Panc1 (cell line): ENCODE data around the gene PRTFDC1. TPM values are rescaled to one million over a fixed set of nuclear protein-coding genes. Genes with fewer than 3 reads are reported as not detected.

ENCODE experiments used
- ATAC-seq: fragments of 200-7000 bp; cut with Tn5 transposase; 2 replicates; pipeline ENCODE4 v1.9.1; 2020; ENCODE audit warnings: mild to moderate bottlenecking, moderate library complexity
- BruUV-seq: library from RNA; stranded (reverse); fragments of 400-500 nt; replicated peaks from 2 replicates; lab custom pipeline; 2021; lab: Mats Ljungman, UMichigan
- CTCF ChIA-PET: fragments of 300-600 bp; sonication (Branson Sonifier 250); formaldehyde crosslinking; loops from one replicate; lab custom pipeline; 2022; ENCODE audit warnings: antibody characterized with exemption; lab: Charles Lee
- POLR2A ChIA-PET: fragments of 300-600 bp; sonication (Branson Sonifier 250); formaldehyde crosslinking; loops from one replicate; lab custom pipeline; 2022; ENCODE audit warnings: antibody characterized with exemption; lab: Charles Lee
- DNase-seq: peaks from one replicate; pipeline ENCODE4 v3.0.0-alpha.2; 2010; ENCODE audit warnings: low read depth, low spot score
- H3K27ac ChIP-seq: 2 replicates; pipeline ENCODE4 v1.5.1; 2011; ENCODE audit warnings: mild to moderate bottlenecking, low read length, inconsistent platforms
- H3K27me3 ChIP-seq: fragments of 200-500 bp; sonication (Bioruptor generic); 2 replicates; pipeline ENCODE4 v1.6.0; 2014; ENCODE audit warnings: low read length, inconsistent platforms; ENCODE audit not compliant: control insufficient read depth, insufficient read depth
- H3K36me3 ChIP-seq: fragments of 200-500 bp; sonication (Bioruptor generic); 2 replicates; pipeline ENCODE4 v1.5.1; 2014; ENCODE audit warnings: inconsistent platforms, mild to moderate bottlenecking, low read length, moderate library complexity; ENCODE audit not compliant: control insufficient read depth, insufficient read depth
- H3K4me1 ChIP-seq: 2 replicates; pipeline ENCODE4 v1.5.1; 2011; ENCODE audit warnings: inconsistent platforms, mild to moderate bottlenecking, low read length, moderate library complexity; ENCODE audit not compliant: control insufficient read depth, insufficient read depth
- H3K4me3 ChIP-seq, 2 experiments: 2 replicates each; pipeline ENCODE4 v1.5.1; 2011 to 2012; ENCODE audit warnings: low read depth in 2 of 2, low read length in 2 of 2, mild to moderate bottlenecking in 2 of 2, inconsistent platforms in 1 of 2, moderate library complexity in 1 of 2
- H3K9me3 ChIP-seq: fragments of 200-500 bp; sonication (Bioruptor generic); 2 replicates; pipeline ENCODE4 v1.5.1; 2014; ENCODE audit warnings: low read depth, mild to moderate bottlenecking, inconsistent platforms, low read length, moderate library complexity; ENCODE audit not compliant: control insufficient read depth, insufficient read depth
- POLR2AphosphoS5 ChIP-seq: IDR thresholded peaks from 2 replicates; pipeline ENCODE4 v1.6.1; 2012; ENCODE audit warnings: mild to moderate bottlenecking, low read depth, low read length, moderate library complexity
- SIN3A ChIP-seq: IDR thresholded peaks from 2 replicates; pipeline ENCODE4 v1.6.1; 2012; ENCODE audit warnings: low read depth, mild to moderate bottlenecking, low read length, moderate library complexity, borderline replicate concordance; ENCODE audit not compliant: insufficient read depth
- TCF7L2 ChIP-seq: IDR thresholded peaks from 2 replicates; pipeline ENCODE4 v1.6.1; 2011; ENCODE audit warnings: mild to moderate bottlenecking, low read depth, low read length, inconsistent platforms
- in situ Hi-C: cut with HindIII; loops from 2 replicates; pipeline ENCODE4 v1.10.0; 2016; ENCODE audit warnings: low sequenced_read_pairs, low pct_unique_long_range_greater_than_20kb
- intact Hi-C: fragments of 100-400 bp; cut with micrococcal nuclease; formaldehyde crosslinking; loops from one replicate; pipeline ENCODE4 v1.10.0; 2022; ENCODE audit not compliant: unreplicated experiment
- total RNA-seq: library from RNA; stranded (reverse); gene quantifications from one replicate; pipeline ENCODE4 v1.2.1, GENCODE V29; 2021; ENCODE audit not compliant: unreplicated experiment
- TF ChIP-seq, protein P1 (sequence below), 2 experiments: IDR thresholded peaks; 2 replicates each; pipeline ENCODE4 v1.6.1; 2011 to 2012; ENCODE audit warnings: low read depth in 2 of 2, control low read depth in 1 of 2, low read length in 1 of 2, mild to moderate bottlenecking in 1 of 2, moderate library complexity in 1 of 2; ENCODE audit not compliant: insufficient read depth in 1 of 2
- TF ChIP-seq, protein P2 (sequence below): fragments of 450-650 bp; IDR thresholded peaks from 2 replicates; pipeline ENCODE4 v1.5.1; 2017; ENCODE audit warnings: mild to moderate bottlenecking

Gene PRTFDC1
- total RNA-seq, 1 experiment from 2014 or later, result 3.0 TPM

DNA sequence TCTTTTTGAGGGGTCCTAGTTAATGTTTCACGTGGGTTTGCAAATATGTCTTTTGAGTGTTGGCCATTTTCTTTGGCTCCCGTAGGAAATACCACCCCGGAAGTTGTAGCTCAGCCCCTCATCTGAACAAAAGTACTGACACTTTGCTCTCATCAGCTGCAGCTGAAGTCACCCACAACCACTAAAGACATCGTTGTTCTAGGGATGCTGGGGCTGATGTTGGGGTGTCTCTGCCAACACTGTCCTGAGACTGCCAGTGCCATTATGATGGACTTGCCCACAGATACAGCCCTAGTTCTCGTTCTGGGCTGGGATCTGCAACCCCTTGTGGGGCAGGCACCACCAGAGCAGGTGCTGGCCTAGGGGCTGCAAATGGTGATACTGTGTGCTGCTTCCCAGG lies 146.1 kb downstream of the PRTFDC1 start:
- BruUV-seq, result no TSS peak
- no peak for DNase-seq
- intact Hi-C loops, result no loop called here
- H3K4me1 ChIP-seq, result no peaks in the 10 kb centered on the region
- TF ChIP-seq, protein P1, sequence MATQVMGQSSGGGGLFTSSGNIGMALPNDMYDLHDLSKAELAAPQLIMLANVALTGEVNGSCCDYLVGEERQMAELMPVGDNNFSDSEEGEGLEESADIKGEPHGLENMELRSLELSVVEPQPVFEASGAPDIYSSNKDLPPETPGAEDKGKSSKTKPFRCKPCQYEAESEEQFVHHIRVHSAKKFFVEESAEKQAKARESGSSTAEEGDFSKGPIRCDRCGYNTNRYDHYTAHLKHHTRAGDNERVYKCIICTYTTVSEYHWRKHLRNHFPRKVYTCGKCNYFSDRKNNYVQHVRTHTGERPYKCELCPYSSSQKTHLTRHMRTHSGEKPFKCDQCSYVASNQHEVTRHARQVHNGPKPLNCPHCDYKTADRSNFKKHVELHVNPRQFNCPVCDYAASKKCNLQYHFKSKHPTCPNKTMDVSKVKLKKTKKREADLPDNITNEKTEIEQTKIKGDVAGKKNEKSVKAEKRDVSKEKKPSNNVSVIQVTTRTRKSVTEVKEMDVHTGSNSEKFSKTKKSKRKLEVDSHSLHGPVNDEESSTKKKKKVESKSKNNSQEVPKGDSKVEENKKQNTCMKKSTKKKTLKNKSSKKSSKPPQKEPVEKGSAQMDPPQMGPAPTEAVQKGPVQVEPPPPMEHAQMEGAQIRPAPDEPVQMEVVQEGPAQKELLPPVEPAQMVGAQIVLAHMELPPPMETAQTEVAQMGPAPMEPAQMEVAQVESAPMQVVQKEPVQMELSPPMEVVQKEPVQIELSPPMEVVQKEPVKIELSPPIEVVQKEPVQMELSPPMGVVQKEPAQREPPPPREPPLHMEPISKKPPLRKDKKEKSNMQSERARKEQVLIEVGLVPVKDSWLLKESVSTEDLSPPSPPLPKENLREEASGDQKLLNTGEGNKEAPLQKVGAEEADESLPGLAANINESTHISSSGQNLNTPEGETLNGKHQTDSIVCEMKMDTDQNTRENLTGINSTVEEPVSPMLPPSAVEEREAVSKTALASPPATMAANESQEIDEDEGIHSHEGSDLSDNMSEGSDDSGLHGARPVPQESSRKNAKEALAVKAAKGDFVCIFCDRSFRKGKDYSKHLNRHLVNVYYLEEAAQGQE (IDR thresholded peaks at IDR 0.05; ENCODE audit: insufficient read depth in 1 of 2, low read depth in 2 of 2, low read length in 1 of 2), result no peak
- TF ChIP-seq, protein P2, sequence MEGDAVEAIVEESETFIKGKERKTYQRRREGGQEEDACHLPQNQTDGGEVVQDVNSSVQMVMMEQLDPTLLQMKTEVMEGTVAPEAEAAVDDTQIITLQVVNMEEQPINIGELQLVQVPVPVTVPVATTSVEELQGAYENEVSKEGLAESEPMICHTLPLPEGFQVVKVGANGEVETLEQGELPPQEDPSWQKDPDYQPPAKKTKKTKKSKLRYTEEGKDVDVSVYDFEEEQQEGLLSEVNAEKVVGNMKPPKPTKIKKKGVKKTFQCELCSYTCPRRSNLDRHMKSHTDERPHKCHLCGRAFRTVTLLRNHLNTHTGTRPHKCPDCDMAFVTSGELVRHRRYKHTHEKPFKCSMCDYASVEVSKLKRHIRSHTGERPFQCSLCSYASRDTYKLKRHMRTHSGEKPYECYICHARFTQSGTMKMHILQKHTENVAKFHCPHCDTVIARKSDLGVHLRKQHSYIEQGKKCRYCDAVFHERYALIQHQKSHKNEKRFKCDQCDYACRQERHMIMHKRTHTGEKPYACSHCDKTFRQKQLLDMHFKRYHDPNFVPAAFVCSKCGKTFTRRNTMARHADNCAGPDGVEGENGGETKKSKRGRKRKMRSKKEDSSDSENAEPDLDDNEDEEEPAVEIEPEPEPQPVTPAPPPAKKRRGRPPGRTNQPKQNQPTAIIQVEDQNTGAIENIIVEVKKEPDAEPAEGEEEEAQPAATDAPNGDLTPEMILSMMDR, result no peak
- TF ChIP-seq POLR2AphosphoS5 (no peak), TCF7L2 (no peak), SIN3A (no peak)
- H3K9me3 ChIP-seq, result no peaks in the 10 kb centered on the region
- POLR2A ChIA-PET, result no interaction called here
- no peak overlapping the region for H3K4me3 ChIP-seq
- in situ Hi-C loops, result no loop called here
- CTCF ChIA-PET, result no interaction called here
- ATAC-seq, result no peak
- H3K27me3 ChIP-seq, result no peaks in the 10 kb centered on the region
- no peaks in the 10 kb centered on the region for H3K36me3 ChIP-seq
- H3K27ac ChIP-seq, result no peak overlapping the region

DNA sequence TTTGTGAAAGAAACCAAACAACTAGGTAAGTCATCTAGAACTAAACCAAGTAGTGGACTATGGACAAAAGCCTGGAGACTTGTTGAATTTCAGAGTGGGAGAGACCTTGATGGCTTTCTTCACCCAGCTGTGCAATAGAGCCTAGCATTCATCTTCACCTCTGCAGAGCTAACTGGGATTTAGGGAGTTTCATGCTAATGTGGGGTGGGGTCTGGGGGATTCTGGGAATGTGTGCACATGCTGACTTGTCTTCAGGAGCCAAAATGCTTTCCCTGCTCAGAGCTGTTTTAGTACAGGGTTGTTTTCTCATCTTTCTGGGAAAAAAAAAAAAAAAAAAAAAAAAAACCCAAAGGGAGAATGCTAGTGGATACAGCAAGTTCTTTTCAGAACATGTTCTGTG lies 147.4 kb downstream of the PRTFDC1 start:
- no peak for TF ChIP-seq POLR2AphosphoS5
- TF ChIP-seq, protein P1 (IDR thresholded peaks at IDR 0.05; ENCODE audit: insufficient read depth in 1 of 2, low read depth in 2 of 2, low read length in 1 of 2), result no peak
- no peak for TF ChIP-seq SIN3A
- ATAC-seq (no peak), DNase-seq (no peak)
- Histone ChIP-seq H3K27me3 (no peaks in the 10 kb centered on the region), H3K4me3 (no peak overlapping the region), H3K4me1 (no peaks in the 10 kb centered on the region), H3K9me3 (no peaks in the 10 kb centered on the region), H3K36me3 (no peaks in the 10 kb centered on the region), H3K27ac (no peak overlapping the region)
- POLR2A ChIA-PET, result interaction anchor here (0.7 kb wide), 1 partner anchor 396 kb away, joined by 21 read pairs; no protein-coding TSS in a partner anchor
- in situ Hi-C loops, result no loop called here
- CTCF ChIA-PET, result interaction anchor here (0.7 kb wide), 1 partner anchor 307 kb away, joined by 5 read pairs; no protein-coding TSS in a partner anchor
- intact Hi-C loops, result no loop called here
- no TSS peak for BruUV-seq
